ENCODE data around the gene IL17REL.

Gene IL17REL

DNA sequence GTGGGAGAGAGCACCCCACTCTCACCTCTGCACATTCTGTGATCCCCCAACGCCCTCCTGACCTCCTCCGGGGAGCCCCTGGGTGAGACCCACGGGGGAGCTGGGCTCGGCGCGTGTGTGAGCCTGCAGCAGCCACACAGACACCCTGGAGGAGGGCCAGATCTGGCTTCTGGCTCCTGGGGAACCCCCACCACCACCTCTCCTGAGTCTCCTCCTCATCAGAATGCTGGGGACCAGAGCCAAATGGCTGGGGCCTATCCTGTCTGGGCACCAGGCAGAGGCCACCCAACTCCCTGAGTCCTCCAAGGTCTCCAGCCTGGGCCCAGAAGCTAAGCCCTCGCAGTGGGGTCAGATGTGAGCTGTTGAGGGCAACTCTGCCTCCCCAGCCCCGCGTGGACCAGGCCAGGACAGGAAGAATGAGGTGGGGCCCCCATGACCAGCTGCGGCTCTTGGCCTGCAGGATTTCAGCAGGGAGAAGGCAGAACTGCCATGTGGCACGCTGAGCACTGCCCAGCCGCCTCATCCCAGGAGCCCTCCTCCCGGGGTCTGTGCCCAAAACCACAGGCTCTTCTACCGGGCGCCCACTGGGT, 57.5 kb downstream of the IL17REL start:
- TF ChIP-seq, protein P1, sequence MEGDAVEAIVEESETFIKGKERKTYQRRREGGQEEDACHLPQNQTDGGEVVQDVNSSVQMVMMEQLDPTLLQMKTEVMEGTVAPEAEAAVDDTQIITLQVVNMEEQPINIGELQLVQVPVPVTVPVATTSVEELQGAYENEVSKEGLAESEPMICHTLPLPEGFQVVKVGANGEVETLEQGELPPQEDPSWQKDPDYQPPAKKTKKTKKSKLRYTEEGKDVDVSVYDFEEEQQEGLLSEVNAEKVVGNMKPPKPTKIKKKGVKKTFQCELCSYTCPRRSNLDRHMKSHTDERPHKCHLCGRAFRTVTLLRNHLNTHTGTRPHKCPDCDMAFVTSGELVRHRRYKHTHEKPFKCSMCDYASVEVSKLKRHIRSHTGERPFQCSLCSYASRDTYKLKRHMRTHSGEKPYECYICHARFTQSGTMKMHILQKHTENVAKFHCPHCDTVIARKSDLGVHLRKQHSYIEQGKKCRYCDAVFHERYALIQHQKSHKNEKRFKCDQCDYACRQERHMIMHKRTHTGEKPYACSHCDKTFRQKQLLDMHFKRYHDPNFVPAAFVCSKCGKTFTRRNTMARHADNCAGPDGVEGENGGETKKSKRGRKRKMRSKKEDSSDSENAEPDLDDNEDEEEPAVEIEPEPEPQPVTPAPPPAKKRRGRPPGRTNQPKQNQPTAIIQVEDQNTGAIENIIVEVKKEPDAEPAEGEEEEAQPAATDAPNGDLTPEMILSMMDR (IDR thresholded peaks at IDR 0.05; ENCODE audit: low read depth, low read length, missing control alignments): no peak
- no peak for DNase-seq (ENCODE audit: low read depth)
- H3K4me3 ChIP-seq (ENCODE audit: low read depth, low read length): no peak overlapping the region

DNA sequence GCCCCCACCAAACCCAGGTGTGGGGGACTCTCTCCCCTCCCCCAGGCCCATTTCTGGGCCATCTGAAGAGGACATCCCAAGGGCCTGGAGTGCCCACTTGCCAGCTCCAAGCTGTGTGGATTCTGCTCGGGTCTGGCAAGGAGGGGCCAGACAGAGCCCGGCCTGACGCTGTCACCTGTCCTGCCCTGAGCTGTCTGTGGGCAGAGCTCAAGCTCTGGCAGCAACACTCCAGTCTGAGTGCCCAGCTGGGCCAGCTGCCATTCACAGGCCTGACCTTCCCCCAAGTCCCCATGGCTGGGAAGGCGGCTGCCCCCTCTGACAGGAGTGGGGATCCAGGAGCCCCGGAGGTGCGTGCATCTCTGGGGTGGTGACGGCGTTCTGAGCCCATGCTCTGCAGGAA, 58.2 kb downstream of the IL17REL start:
- TF ChIP-seq, protein P1 (IDR thresholded peaks at IDR 0.05; ENCODE audit: low read depth, low read length, missing control alignments): no peak
- no peak overlapping the region for H3K4me3 ChIP-seq (ENCODE audit: low read depth, low read length)
- DNase-seq (ENCODE audit: low read depth): no peak

DNA sequence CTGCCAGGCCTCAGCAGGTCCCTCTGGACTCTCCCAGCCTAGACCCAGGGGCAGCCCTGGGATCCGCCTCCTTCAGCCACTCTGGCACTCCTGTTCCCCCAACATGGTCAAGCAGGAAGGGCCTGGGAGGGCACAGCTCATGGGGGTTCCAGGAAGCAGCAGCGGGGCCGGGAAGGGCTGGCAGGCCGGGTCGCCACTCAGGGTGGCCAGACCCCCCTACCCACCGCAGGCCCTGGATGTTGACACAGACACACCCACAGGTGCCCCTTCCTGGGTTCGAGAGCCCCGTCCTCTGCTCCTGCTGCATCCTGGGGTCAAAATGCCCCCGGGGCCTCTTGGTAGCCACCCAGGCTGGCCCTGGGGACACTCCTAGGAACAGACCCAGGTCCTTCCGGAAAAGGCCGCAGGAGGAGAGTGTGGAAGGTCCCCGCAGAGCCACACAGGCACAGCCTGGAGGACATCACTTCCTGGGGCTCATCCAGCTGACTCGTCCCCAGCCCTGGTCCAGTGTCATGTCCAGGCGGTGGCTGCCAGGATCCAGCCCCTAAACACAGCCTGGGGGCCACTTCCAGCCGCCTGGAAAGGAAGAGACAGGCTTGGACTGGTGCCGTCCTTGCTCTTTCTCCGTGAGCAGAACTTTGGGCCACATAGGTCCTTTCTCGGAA, 58.8 kb downstream of the IL17REL start:
- no peak for DNase-seq (ENCODE audit: low read depth)
- TF ChIP-seq, protein P1 (IDR thresholded peaks at IDR 0.05; ENCODE audit: low read depth, low read length, missing control alignments): no peak
- no peak overlapping the region for H3K4me3 ChIP-seq (ENCODE audit: low read depth, low read length)

DNA sequence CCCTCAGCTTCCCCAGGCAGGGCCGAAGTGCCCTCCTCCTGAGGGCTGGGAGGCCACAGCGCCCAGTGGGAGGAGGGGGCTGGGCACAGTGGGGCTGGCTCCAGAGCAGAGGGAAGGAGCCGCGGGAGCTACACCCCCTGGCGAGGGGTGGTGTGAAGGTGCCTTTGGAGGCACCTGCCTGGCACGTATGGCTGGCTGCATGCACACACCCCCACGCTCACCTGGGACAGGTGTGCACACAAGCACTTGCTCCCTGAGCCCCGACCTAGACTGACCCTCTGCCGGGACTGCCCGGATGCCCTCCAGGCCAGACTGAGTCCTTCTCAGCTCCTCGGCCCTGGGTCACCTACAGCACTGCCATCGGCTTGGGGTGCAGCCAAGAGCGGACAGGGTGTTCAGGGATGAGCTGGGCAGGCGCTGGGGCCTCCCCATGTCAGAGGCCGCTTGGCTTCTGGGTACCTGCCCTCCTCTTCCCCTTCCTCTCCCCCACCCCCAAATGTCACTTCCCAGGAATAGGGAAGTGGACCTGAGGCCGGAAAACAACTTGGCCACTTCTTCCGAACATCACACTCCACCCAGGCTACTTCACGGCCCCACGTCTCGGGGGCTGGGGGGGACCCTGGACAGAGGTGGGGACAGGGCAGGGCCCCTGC, 59.4 kb downstream of the IL17REL start:
- DNase-seq (ENCODE audit: low read depth): no peak
- H3K4me3 ChIP-seq (ENCODE audit: low read depth, low read length): no peak overlapping the region
- TF ChIP-seq, protein P1 (IDR thresholded peaks at IDR 0.05; ENCODE audit: low read depth, low read length, missing control alignments): no peak

DNA sequence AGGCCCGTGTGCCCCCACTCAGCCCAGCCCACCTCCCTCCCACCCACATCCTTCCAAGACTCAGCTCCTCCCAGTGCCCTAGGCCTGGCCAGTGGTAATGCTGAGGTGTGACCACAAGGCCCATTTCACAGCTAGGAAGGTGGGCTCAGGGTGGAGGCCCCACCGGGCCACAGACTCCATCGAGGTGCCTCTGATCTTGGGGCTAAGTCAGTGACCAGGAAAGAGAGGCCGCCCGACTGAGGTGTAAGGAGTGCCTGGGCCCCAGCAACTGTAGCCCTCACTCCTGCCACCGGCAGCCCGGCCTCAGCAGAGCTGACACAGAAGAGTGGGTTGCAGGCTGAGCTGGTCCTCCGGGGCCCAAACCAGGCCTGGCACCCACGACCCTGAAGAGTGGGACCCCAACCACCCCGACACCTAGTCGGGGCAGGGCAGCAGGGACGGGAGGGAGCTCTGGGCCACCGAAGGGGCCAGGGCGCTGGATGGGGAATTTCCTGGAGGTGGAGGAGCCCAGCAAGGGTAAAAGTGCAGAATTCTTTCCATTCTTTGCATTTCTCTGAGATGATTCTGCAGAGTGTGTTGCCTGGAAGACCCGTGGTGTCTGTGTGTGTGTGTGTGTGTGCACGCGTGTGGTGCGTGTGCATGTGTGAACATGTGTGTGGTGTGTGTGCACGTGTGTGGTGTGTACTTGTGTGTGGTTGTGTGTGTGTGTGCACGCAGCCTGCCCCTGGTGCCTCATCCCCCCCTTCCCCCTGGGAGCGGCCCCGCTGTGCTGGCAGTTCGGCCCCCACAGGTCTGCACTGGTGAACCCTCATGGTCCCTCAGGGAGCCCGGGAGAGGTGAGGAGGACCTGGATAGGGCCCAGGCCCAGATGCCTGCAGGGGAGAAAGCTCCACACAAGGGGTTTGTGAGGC, 60.3 kb downstream of the IL17REL start:
- DNase-seq (ENCODE audit: low read depth): no peak
- H3K4me3 ChIP-seq (ENCODE audit: low read depth, low read length): no peak overlapping the region
- TF ChIP-seq, protein P1 (IDR thresholded peaks at IDR 0.05; ENCODE audit: low read depth, low read length, missing control alignments): no peak

DNA sequence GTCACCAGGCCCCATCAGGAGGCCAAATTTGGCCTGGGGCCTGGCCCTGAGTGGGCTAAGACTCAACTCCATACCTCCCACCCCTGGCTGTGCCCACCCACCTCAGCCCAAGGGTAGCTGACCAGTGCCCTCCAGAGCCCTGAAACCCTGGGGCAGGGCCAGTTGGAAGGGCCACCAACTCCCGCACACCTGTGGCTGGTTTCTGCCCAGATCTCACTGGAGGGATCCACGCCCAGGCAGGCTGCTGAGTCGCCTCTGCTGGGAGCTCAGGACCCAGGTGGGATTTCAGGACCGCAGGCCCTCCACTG, 60.9 kb downstream of the IL17REL start:
- DNase-seq (ENCODE audit: low read depth): no peak
- no peak overlapping the region for H3K4me3 ChIP-seq (ENCODE audit: low read depth, low read length)
- TF ChIP-seq, protein P1 (IDR thresholded peaks at IDR 0.05; ENCODE audit: low read depth, low read length, missing control alignments): no peak

Measured in GM12864 (cell line).